Fibroblast of lung (primary cell): Measurements from ENCODE around the gene CNOT8.

ENCODE experiments used
- CTCF ChIP-seq, 2 donors: IDR thresholded peaks in 1 of 2; conservative IDR thresholded peaks in 1 of 2; 1 replicate in 1 of 2; 2 replicates in 1 of 2; pipeline ENCODE4 v1.5.1; 2011 to 2012; ENCODE audit warnings: low read length in 2 of 2, control low read depth in 1 of 2, inconsistent platforms in 1 of 2, low read depth in 1 of 2, mild to moderate bottlenecking in 1 of 2
- EZH2 ChIP-seq: IDR thresholded peaks from 2 replicates; pipeline ENCODE4 v1.5.1; 2012; ENCODE audit warnings: low read length, control low read depth, mild to moderate bottlenecking; ENCODE audit errors: missing control alignments

GRCh38 chr5:154858972-154859871 lies 795 bp downstream of the CNOT8 start:
- TF ChIP-seq CTCF (conservative IDR thresholded peaks at IDR 0.05 in 1 of 2, IDR thresholded peaks at IDR 0.05 in 1 of 2; ENCODE audit: low read depth in 1 of 2, low read length in 2 of 2) (no peak), EZH2 (no peak)
